GM12872 (cell line): ENCODE results near the gene QRICH2.

ENCODE experiments used
- TF ChIP-seq, protein P1 (sequence below): IDR thresholded peaks from 3 replicates; pipeline ENCODE4 v1.5.1; 2011; ENCODE audit warnings: low read depth, mild to moderate bottlenecking, low read length, moderate library complexity; ENCODE audit not compliant: insufficient read depth

Gene QRICH2

DNA sequence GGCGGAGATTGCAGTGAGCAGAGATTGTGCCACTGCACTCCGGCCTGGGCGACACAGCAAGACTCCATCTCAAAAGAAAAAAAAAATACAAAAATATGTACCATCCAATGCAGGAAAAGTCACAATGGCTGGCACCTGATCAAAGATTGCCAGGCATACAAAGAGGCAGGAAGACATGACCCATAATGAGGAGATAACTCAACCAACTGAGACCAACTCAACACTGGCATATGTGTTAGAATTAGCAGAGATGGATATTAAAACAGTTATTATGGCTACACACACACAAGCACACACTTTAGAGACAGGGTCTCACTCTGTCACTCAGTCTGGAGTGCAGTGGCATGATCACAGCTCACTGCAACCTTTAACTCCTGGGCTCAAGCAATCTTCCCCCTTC lies 10.6 kb downstream of the QRICH2 start:
- TF ChIP-seq, protein P1, sequence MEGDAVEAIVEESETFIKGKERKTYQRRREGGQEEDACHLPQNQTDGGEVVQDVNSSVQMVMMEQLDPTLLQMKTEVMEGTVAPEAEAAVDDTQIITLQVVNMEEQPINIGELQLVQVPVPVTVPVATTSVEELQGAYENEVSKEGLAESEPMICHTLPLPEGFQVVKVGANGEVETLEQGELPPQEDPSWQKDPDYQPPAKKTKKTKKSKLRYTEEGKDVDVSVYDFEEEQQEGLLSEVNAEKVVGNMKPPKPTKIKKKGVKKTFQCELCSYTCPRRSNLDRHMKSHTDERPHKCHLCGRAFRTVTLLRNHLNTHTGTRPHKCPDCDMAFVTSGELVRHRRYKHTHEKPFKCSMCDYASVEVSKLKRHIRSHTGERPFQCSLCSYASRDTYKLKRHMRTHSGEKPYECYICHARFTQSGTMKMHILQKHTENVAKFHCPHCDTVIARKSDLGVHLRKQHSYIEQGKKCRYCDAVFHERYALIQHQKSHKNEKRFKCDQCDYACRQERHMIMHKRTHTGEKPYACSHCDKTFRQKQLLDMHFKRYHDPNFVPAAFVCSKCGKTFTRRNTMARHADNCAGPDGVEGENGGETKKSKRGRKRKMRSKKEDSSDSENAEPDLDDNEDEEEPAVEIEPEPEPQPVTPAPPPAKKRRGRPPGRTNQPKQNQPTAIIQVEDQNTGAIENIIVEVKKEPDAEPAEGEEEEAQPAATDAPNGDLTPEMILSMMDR = no peak

DNA sequence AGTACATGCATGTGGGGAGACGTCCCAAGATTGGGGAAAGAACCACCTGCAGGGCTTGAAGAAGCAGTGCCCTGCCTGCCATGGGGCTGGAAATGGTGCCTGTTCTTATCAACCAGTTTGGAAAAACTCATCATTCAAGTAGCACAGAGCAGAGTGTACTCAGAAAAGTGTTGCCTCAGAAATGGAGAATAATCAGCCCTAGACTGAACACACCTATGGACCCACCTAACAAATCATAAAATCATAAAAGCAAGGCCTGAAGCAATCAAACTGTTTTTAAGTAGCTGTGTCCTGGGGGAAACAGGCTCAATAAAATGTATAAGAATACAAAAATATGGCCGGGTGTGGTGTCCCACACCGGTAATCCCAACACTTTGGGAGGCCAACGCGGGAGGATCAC lies 11.2 kb downstream of the QRICH2 start:
- TF ChIP-seq, protein P1 = no peak

DNA sequence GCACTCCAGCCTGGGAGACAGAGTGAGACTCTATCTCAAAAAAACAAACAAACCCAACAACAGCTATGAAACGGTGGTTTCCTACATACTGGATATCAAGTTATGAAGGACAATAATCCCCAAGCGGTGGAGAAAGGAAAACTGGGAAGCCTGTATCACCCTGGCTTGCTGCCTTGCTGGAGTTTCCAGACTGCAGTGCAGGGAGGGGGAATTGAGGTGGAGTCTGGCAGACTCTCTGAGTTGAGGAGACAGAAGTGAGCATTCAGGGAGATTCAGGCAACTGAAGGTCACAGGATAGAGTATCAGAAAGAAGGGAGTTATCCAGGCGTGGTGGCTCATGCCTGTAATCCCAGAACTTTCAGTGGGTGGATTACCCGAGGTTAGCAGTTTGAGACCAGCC lies 11.9 kb downstream of the QRICH2 start:
- TF ChIP-seq, protein P1 = no peak

DNA sequence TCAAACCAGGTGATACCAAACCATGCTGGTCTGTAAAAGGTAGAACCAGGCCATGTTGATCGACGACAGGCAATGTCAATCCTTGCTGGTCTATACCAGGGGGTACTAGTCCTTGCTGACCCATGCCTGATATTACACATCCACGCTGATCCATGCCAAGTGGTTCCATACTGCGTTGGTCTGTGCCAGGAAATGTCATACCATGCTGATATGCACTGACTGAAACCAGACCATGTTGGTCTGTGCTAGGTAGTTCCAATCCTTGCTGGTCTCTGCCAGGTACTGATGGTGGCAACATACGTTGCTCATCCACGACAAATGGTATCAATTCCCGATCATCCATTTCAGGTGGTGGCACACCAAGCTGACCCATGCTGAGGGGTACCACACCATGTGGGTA lies 15.0 kb downstream of the QRICH2 start:
- TF ChIP-seq, protein P1 = no peak

DNA sequence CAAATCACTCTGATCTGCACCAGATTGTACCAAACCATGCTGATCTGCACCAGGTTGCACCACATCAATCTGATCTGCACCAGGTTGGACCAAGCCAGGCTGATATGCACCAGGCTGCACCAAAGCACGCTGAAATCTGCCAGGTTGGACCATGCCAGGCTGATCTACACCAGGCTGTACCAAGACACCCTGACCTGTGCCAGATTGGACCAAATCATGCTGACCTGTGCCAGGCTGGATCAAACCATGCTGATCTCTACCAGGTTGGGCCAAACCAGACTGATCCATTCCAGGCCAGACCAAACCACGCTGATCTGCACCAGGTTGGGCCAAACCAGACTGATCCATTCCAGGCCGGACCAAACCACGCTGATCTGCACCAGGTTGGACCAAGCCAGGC lies 15.5 kb downstream of the QRICH2 start:
- TF ChIP-seq, protein P1 = no peak

DNA sequence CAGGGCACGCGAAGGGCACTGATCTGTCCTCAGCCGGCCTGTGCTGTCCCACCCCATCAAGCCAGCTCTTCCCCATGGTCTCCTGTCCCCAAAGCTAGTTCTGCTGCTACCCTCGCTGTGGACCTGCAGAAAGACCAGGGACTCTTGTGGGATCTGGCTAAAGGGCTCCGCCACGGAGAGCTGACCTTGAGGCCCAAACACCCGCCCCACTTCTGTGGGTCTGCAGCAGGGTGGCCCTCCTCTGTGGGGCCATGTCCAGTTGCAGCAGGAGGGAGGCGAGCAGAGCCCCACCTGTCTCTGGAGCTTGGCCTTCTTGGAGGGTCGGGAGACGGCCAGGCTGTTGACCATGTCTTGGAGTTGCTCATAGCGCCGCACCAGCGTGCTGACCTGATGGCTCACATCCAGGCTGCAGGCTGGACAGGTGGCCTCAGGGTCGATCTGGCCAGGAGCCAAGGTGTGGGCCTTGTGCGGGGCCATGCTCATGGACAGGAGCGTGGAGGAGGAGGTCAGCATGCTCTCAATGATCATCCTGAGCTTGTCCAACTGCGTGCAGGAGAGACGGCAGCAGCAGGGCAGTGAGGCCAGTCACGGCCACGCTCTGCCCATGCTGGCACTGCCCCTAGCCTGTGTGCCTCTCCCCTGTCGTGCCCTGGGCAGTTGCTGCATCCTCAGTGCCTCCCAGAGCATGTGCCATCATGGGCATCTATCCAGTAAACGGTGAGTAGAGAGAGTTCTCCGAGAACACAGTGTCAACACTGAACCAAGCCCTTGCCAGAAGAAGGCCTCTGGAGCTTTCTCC lies 26.3 kb downstream of the QRICH2 start:
- TF ChIP-seq, protein P1 = no peak

DNA sequence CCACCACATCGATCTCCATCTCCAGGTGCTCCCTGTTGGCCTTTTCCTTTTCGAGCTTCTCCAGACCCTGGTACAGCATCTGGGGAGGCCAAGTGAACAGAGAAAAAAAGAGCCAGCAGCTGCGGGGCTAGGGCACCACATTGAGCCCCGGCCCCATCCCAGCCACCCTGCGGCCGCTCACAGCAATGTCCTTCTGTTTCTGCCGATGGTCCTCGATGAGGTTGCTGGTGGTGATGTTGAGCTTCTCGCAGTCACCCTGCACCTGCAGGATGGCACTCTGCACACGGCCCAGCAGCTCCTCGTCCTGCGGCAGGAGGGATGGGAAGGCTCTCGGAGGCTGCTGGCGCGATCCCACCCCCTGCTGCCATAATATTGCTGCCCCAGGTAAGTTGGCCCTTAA lies 27.4 kb downstream of the QRICH2 start:
- TF ChIP-seq, protein P1 = no peak
